Breast epithelium (tissue), 4 donors: ENCODE data around the gene EHD4. TPM values are rescaled to one million over a fixed set of nuclear protein-coding genes. Genes with fewer than 3 reads are reported as not detected.

ENCODE experiments used
- DNase-seq, 2 donors: peaks; one replicate each; pipeline ENCODE4 v3.0.0-alpha.2; 2019; ENCODE audit warnings: low spot score in 2 of 2
- H3K27ac ChIP-seq, 2 donors: fragments of 200-600 bp; sonication (generic) in 1 of 2; one replicate each; pipeline ENCODE4 v1.5.1; 2016 to 2019; ENCODE audit warnings: mild to moderate bottlenecking in 1 of 2
- H3K27me3 ChIP-seq, 2 donors: fragments of 200-600 bp; sonication (generic) in 1 of 2; one replicate each; pipeline versions ENCODE4 v1.5.1 to v1.6.0; 2017 to 2019; ENCODE audit warnings: control low read depth in 1 of 2, mild to moderate bottlenecking in 1 of 2
- H3K36me3 ChIP-seq: fragments of 200-600 bp; one replicate; pipeline ENCODE4 v1.5.1; 2019
- H3K4me1 ChIP-seq, 2 donors: fragments of 200-600 bp; sonication (generic); one replicate each; pipeline ENCODE4 v1.5.1; 2016 to 2019; ENCODE audit warnings: control low read depth in 1 of 2
- H3K4me3 ChIP-seq, 3 donors: fragments of 200-600 bp; sonication (generic); 1 replicate in 2 of 3; 2 replicates in 1 of 3; pipeline ENCODE4 v1.5.1; 2016 to 2019; ENCODE audit warnings: mild to moderate bottlenecking in 3 of 3, moderate library complexity in 2 of 3
- H3K9me3 ChIP-seq, 2 donors: fragments of 200-600 bp; sonication (generic) in 1 of 2; one replicate each; pipeline ENCODE4 v1.5.1; 2016 to 2019; ENCODE audit warnings: control low read depth in 1 of 2
- POLR2A ChIP-seq: fragments of 450-650 bp; IDR thresholded peaks from one replicate; pipeline ENCODE4 v1.6.1; 2016; ENCODE audit warnings: antibody characterized with exemption, mild to moderate bottlenecking, moderate library complexity
- POLR2AphosphoS5 ChIP-seq, 3 donors: sonication (generic); formaldehyde crosslinking; IDR thresholded peaks; one replicate each; pipeline ENCODE4 v1.6.1; 2017; ENCODE audit warnings: antibody characterized with exemption in 3 of 3
- intact Hi-C: fragments of 100-400 bp; cut with DNase I; formaldehyde crosslinking; loops from one replicate; pipeline ENCODE4 v1.15.1; 2023; ENCODE audit warnings: low total_unique reads
- total RNA-seq, 3 donors: library from RNA; depleted of rRNA; stranded (reverse); fragments of >200 nt; gene quantifications; one replicate each; pipeline ENCODE4 v1.1.0, GENCODE V29; 2016
- TF ChIP-seq, protein P1 (sequence below), 3 donors: fragments of 450-650 bp; IDR thresholded peaks; one replicate each; pipeline ENCODE4 v1.5.1; 2016 to 2017; ENCODE audit warnings: antibody characterized with exemption in 3 of 3, mild to moderate bottlenecking in 3 of 3, moderate library complexity in 3 of 3

The EHD4 gene
- total RNA-seq, 3 donors from 2014 or later = 30.2 to 30.5 (median 30.4) TPM

GRCh38 chr15:41890050-41890690 lies 82.2 kb downstream of the EHD4 start:
- TF ChIP-seq POLR2AphosphoS5 (IDR thresholded peaks at IDR 0.05) (no peak), POLR2A (no peak)
- TF ChIP-seq, protein P1, sequence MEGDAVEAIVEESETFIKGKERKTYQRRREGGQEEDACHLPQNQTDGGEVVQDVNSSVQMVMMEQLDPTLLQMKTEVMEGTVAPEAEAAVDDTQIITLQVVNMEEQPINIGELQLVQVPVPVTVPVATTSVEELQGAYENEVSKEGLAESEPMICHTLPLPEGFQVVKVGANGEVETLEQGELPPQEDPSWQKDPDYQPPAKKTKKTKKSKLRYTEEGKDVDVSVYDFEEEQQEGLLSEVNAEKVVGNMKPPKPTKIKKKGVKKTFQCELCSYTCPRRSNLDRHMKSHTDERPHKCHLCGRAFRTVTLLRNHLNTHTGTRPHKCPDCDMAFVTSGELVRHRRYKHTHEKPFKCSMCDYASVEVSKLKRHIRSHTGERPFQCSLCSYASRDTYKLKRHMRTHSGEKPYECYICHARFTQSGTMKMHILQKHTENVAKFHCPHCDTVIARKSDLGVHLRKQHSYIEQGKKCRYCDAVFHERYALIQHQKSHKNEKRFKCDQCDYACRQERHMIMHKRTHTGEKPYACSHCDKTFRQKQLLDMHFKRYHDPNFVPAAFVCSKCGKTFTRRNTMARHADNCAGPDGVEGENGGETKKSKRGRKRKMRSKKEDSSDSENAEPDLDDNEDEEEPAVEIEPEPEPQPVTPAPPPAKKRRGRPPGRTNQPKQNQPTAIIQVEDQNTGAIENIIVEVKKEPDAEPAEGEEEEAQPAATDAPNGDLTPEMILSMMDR (IDR thresholded peaks at IDR 0.05) = no peak
- no peak for DNase-seq
- no peak overlapping the region for H3K27ac ChIP-seq
- no peak overlapping the region for H3K4me3 ChIP-seq
- H3K36me3 ChIP-seq = no peaks in the 10 kb centered on the region
- H3K4me1 ChIP-seq = peaks cover 5 to 18% of the 10 kb centered on the region in 2 donors
- H3K27me3 ChIP-seq = no peaks in the 10 kb centered on the region
- intact Hi-C loops = loop anchor here (10.0 kb wide), 1 partner anchor 325 kb away; no protein-coding TSS in a partner anchor
- H3K9me3 ChIP-seq = no peaks in the 10 kb centered on the region

- Histone ChIP-seq H3K27me3 (no peaks in the 10 kb centered on the region), H3K9me3 (no peaks in the 10 kb centered on the region), H3K4me3 (no peak overlapping the region), H3K4me1 (peaks cover 0 to 6% of the 10 kb centered on the region in 2 donors), H3K27ac (no peak overlapping the region), H3K36me3 (no peaks in the 10 kb centered on the region)
- no peak for DNase-seq
- TF ChIP-seq POLR2A (no peak), POLR2AphosphoS5 (IDR thresholded peaks at IDR 0.05) (no peak)
- TF ChIP-seq, protein P1 (IDR thresholded peaks at IDR 0.05) = no peak
- intact Hi-C loops = no loop called here
Measured at GRCh38 chr15:41888662-41889253, 83.6 kb downstream of the EHD4 start.

GRCh38 chr15:41887893-41888292 lies 84.5 kb downstream of the EHD4 start:
- no peak overlapping the region for H3K27ac ChIP-seq
- peaks cover 0 to 3% of the 10 kb centered on the region in 2 donors for H3K4me1 ChIP-seq
- no peaks in the 10 kb centered on the region for H3K36me3 ChIP-seq
- intact Hi-C loops = no loop called here
- no peaks in the 10 kb centered on the region for H3K27me3 ChIP-seq
- no peak overlapping the region for H3K4me3 ChIP-seq
- H3K9me3 ChIP-seq = no peaks in the 10 kb centered on the region
- DNase-seq = no peak
- TF ChIP-seq POLR2A (no peak), POLR2AphosphoS5 (IDR thresholded peaks at IDR 0.05) (no peak)
- TF ChIP-seq, protein P1 (IDR thresholded peaks at IDR 0.05) = no peak

DNA sequence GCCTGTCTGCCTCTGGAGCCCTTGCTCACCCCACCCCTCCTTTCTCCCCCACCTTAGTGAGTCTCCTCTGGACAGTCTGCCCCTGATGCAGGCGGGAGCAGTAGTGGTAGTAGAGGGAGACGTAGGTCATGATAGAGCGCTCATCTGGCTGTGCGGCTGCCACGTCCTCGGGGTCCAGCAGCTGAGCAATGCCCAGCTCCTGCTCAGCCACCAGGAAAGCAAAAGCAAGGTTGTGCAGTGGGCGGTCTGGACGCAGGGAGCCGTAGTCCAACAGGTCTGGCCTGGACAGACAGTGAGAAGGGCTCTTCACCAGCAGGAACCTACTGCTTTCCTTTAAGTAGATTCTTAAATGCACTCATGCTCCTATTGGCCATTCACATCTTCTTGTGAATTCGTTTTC lies 85.2 kb downstream of the EHD4 start:
- Histone ChIP-seq H3K36me3 (no peaks in the 10 kb centered on the region), H3K27ac (no peak overlapping the region), H3K4me3 (no peak overlapping the region), H3K9me3 (no peaks in the 10 kb centered on the region), H3K27me3 (no peaks in the 10 kb centered on the region), H3K4me1 (no peaks in the 10 kb centered on the region)
- intact Hi-C loops = no loop called here
- DNase-seq = no peak
- TF ChIP-seq POLR2A (no peak), POLR2AphosphoS5 (IDR thresholded peaks at IDR 0.05) (no peak)
- TF ChIP-seq, protein P1 (IDR thresholded peaks at IDR 0.05) = no peak

DNA sequence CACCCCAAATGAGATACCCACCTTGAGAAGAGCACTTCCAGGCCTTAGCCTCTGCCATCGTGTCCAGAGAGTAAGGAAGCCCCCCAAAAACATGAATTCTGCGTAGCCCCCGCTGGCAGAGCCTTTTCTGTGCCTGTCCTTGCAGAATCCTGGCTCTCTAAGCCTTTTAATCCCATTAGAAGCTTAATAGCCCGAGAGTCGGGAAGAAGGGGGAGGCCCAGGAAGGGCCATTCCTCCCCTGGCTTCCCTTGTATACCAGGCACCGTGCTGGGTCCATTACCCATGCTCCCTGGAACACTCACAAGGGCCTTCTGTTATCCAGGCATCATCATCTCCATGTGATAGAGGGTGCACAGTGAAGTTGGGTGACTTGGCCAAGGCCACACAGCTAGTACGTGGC lies 85.6 kb downstream of the EHD4 start:
- H3K36me3 ChIP-seq = no peaks in the 10 kb centered on the region
- no peak overlapping the region for H3K4me3 ChIP-seq
- no peak overlapping the region for H3K27ac ChIP-seq
- H3K4me1 ChIP-seq = no peaks in the 10 kb centered on the region
- intact Hi-C loops = no loop called here
- DNase-seq = no peak
- no peaks in the 10 kb centered on the region for H3K9me3 ChIP-seq
- TF ChIP-seq, protein P1 (IDR thresholded peaks at IDR 0.05) = no peak
- H3K27me3 ChIP-seq = no peaks in the 10 kb centered on the region
